HG02884 (cell line): Measurements from ENCODE around the gene CUL5.
"Not testable (repeated sequence)": the region's sequence is repeated elsewhere in the genome, so short reads cannot be mapped to it uniquely, and the experiment has no call there.

Experiments used
- ATAC-seq: cut with Tn5 transposase; IDR thresholded peaks from one replicate; pipeline ENCODE4 v1.9.1; 2021; ENCODE audit warnings: mild to moderate bottlenecking, moderate library complexity; ENCODE audit not compliant: unreplicated experiment

The CUL5 gene

DNA sequence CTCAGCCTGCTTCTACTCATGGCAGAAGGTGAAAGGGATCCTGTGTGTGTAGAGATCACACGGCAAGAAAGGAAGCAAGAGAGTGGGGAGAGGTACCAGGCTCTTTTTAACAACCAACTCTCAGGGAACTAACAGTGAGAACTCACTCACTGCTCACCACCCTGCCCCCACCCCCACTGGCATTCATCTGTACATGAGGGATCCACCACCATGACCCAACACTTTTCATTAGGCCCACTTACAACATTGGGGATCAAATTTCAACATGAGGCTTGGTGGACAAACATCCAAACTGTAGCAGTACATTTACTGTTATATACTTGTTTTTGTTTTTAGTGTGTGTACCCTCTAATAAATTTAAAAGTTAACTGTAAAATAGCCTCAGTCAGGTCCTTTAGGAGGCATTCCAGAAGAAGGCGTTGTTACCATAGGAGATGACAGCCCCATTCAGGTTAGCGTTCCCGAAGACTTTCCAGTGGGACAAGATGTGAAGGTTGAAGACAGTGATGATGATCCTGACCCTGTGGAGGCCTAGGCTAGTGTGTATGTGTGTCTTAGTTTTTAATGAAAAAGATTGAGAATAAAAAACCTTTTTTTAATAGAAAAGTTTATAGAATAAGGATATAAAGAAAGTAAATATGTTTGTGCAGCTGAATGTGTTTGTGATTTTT, 11.3 kb downstream of the CUL5 start:
- ATAC-seq: no peak

DNA sequence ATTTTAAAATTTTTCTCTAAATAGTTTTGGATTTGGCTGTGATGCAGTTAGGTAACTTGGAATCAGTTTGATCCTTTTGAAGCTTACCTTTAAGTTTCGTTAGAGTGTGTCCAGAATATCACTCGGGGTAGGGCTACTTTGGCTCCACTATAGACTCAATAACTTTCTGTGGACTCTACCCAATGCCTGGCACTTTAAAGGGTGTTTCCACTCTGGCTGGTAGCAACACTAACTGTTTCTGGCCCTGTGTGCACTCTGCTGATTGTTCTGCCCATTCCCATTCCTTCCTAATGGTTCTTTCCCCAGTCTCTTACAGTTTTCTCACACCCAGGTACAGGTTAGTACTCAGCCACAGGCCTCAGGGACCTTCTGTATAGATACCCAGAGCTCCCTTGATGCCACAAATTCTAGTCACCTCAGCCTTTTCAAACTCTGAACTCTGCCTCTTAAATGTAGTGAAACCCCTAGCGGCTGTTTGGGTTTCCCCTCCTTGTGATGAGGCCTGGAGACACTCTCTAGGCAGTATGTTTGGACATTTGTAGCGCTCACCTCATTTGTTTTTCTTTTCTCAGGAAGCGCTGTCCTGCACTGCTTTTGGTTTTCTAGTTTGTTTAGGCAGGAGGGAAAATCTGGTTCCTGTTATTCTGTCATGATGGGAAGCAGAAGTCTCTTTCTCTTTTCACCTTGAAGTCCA, 16.8 kb downstream of the CUL5 start:
- peak; percentile 94 for ATAC-seq

DNA sequence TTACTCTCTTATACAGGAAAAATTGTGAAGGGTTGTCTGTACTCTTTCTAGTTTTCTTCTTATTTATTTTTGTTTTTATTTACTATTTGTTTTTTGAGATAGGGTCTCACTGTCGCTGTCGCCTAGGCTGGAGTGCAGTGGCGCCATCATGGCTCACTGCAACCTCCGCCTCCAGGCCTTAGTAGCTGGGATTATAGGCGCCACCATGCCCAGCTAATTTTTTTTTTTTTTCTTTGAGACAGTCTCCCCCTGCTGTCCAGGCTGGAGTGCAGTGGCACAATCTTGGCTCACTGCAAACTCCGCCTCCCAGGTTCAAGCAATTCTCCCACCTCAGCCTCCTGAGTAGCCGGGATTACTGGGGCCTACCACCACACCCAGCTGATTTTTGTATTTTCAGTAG, 18.4 kb downstream of the CUL5 start:
- ATAC-seq: no peak

DNA sequence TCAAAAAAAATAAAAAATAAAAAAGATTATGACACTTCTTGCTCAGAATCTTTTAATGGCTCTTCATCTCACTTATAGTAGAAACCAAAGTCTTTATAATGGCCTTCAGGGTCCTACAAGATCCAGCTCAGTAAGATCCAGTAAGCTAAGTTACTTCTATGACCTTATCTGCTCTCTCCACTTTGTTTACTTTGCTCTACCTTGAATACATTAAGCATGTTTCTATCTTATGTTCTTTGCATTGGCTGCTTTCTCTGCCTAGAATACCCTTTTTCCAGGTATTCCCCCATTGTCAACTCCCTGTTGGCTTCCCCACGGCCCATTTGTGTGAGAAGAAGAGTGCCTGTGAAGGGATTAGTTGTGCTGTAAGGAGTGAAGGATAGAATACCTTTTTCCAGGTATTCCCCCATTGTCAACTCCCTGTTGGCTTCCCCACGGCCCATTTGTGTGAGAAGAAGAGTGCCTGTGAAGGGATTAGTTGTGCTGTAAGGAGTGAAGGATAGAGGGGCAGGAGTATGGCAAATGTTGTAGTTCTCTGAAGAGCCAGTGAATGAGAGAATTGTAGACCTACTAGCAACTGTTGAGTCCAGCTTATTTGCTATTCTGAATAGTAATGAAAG, 20.2 kb downstream of the CUL5 start:
- ATAC-seq: not testable (repeated sequence)

DNA sequence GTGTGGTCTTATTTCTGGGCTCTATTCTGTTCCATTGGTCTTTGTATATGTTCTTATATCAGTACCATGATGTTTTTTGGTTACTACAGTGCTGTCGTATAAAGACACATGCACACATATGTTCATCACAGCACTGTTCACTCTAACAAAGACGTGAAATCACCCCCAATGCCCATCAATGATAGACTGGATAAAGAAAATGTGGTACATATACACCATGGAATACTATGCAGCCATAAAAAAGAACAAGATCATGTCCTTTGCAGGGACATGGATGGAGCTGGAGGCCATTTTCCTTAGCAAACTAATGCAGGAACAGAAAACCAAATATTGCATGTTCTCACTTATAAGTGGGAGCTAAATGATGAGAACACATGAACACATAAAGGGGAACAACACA, 22.9 kb downstream of the CUL5 start:
- ATAC-seq: not testable (repeated sequence)

DNA sequence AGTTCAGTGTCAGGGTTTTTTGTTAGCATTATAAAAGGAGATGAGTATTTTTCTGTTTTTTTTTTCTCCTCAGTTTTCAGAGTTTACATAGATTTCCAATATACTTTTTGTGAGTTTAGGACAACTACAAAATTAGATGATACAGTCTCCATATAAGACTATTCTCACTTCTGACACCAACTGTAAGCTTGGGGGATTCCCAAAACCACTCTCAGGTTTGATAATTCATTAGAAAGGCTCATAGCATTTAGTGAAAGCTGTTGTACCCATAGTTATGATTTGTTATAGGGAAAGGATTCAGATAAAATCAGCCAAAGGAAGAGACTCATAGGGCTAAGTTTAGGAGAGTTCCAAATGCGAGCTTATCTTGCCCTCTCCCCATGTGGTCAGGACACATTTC, 24.1 kb downstream of the CUL5 start:
- ATAC-seq: no peak

DNA sequence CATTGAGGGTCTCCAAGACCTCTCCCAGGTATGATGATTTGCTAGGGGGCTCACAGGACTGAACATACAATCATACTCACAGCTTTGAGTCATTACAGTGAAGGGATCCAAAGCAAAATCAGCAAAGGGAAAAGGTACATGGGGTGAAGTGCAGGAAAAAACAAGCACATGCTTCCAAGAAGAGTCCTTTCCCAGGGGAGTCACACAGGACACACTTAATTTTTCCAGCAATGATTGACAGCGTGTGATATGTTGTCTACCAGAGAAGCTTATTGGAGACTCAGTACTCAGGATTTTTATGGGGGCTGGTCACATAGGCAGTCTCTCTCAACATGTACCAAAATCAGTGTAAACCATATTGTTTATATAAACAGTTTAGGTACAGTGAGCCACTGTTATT, 25.3 kb downstream of the CUL5 start:
- ATAC-seq: no peak

DNA sequence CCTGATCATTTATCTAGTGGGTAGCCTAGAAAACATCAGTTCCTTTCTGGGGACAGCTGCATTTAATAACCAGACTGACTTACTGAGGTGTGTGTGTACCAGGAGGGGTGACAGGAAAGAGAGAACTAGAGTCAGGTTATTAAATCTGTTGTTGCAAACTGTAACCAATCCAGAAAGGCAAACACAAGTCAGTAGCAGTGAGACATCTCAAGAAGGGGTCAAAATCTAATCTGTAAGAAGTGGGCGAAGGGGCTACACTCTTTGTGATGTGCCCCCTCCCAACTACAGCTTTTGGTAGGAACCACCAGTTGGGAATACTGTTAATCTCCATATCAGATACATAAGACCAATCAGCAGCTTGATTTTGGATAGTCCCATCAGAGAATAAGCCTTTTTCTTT, 26.3 kb downstream of the CUL5 start:
- ATAC-seq: no peak

DNA sequence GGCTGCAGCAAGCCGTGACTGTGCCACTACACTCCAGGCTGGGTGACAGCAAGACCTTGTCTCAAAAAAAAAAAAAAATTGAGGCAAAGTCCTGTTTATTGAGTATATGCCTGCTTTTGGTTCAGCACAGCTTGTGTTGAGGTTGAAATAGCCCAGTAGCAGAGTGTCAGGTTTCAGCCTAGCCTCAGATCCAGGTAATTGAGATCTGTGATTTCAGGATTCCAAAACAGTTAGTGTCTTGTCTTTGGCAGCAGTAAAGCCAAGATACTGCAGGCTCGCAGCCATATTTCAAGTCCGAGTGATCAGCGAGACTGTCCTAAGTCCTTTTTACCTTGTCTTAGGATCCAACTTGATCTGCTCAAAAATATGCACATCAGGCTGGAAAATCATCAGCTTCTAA, 27.0 kb downstream of the CUL5 start:
- ATAC-seq: no peak

DNA sequence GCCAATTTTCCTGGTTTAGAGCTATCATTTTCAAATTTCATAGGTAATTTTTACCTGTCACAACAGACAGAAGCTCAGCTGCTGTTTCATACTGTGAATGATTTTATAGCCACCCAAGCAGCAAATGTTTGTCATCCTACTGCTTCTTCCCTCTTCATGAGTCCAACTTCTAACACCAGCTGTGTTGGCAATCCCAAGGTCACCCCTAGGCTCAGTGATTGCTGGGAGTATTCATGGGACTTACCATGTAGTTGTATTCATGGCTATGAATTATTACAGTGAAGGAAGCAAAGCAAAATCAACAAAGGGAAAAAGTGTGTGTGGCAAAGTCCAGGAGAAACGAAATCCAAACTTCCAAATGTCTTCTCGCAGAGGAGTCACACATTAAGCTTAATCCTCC, 28.5 kb downstream of the CUL5 start:
- no peak for ATAC-seq

DNA sequence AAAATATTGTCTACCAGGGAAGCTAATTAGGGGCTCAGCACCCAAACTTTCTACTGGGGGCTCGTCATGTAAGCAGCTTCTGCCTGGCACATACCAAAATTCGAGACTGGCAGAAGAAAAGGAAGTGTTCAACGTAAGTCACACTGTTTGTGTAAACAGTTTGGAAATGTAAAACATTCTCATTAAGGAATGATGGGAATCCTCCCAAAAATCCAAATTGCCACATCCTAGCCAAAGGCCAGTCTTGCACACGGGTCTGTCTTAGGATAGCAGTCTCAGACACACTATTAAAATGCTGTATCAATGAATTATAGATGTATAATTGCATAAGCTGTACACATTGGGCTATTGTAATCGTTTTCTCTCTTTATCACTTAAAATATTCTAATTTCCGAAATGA, 28.9 kb downstream of the CUL5 start:
- no peak for ATAC-seq

DNA sequence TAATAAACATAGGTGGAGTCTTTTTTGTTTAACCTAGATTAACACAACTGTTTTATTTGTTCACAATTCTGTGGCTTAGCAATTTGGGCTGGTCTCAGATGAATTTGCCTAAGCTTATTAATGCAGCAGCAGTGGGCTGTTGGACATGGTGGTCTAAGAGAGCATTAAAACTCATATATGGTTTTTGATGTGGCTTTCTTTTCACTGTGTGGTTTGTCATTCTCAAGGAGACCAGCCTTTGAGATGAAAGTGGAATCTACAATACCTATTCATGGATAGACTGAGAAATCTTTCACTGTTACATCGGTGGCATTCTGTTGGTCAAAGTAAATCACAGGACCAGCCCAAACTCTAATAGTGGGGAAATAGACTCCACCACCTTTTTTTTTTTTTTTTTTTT, 39.6 kb downstream of the CUL5 start:
- no peak for ATAC-seq

DNA sequence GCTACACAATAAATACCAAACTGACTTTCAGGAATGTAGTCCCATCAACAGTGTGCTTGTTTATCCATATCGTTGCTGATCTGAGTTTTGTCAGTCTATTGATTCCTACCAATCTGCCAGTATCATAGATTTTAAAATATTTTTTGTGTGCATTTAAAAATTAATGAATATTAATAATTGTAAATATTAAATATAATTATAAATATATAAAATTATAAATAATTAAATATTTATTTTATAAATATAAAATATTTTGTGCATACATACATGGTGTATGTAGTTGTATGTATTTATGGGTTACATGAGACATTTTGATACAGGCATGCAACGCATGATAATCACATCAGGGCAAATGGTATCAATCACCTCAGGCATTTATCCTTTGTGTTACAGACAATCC, 53.6 kb downstream of the CUL5 start:
- ATAC-seq: no peak

DNA sequence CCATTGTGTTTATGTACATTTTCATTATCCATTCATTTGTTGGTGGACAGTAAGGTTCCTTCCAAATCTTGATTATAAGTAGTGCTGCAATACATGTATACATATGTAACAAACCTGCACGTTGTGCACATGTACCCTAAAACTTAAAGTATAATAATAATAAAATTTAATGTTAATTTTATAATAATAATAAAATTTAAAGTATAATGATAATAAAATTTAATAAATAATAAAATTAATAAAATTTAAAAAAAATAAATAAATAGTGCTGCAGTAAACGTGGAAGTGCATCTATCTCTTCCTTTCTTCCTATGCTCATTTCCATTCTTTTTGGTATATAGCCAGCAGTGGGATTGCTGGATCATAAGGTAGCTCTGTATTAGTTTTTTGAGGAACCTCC, 54.7 kb downstream of the CUL5 start:
- no peak for ATAC-seq

DNA sequence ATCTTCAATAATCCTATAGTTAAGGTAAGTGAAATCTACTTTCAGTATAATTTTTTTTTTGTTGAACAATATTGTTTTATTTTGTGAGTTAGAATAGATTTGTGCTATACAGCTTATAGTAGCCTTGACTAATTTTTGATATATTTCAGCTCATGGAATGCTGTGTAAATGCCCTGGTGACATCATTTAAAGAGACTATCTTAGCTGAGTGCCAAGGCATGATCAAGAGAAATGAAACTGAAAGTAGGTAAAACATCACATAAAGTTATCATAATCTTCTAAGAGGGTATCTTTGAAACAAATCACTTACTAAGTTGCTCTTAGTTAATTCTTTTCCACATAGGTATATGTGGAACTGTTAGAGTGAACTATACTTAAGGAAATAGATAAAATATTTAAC, 61.2 kb downstream of the CUL5 start:
- peak; percentile 76 for ATAC-seq

DNA sequence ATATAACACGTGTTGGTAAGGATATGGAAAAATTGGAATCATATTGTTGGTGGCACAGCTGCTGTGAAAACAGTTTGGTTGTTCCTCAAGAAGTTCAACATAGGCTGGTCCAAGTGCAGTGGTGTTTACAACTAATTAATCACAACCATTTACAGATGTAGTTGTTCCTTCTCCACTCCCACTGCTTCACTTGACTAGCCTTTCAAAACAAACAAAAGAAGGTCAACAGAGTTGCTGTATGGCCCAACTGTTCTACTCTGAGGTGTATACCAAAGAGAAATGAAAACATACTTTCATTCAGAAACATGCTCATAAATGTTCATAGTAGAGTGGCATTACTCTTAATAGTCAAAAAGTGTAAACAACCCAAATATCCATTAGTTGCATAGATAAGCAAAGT, 76.1 kb downstream of the CUL5 start:
- ATAC-seq: no peak

DNA sequence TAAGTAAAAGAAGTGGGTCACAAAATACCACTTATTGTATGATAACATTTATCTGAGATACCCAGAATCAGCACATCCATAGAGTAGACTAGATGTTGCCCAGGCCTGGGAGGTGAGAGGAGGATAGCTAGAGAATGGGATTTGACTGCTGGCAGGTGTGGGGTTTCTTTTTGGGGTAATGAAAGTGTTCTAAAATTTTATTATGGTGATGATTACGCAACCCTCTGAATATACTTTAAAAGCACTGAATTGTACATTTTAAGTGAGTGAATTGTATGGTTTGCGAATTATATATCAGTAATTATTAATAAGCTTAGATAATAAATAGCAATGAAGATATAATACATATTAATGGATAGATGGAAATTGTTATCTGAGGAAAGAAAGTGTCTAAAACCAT, 77.0 kb downstream of the CUL5 start:
- ATAC-seq: no peak

DNA sequence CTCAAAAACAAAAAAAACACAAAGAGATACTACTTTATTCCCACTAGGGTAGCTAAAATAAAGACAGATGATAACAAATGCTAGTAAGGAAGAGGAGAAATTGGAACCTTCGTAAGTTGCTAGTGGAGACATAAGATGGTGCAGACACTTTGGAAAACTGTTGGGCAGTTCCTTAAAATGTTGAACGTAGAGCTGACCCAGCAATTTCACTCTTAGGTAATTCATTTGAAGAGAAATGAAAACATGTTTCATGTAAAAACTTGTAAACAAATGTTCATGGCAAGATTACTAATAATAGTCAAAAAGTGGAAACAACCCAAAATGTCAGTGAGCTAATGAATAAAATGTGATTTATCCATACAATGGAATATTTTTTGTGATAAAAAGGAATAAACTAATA, 83.4 kb downstream of the CUL5 start:
- no peak for ATAC-seq

DNA sequence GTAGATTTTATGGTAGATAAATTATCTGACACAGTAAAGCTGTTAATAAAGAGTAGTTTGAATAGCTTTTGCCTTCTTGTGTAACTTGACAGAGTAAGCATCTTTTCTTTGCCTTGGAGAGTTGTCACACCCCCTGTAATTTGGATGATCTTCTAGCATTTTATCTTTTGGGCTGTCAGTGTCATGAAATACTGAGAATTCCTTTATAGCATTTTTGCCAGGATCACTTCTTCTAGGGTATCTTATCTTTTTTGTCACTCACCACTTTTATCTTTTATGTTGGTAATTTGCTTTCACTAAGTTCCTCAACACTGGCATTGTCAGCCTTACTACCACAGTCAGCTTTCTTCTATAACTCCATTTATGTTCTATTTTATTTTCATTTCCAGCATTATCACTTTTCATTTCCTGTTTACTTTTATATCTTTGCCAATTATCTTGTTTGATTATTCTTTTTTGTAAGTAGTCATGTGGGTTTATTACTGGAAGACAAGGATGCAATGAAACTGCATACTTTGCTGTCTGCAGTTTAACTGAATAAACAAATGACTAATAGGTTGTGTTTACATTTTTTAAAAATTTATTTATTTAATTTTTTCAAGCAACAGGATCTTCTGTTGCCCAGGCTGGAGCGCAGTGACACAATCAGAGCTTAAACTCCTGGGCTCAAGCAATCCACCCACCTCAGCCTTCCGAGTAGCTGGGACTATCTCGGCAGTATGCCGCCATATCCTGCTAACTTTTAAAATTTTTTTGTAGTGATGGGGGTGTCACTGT, 84.6 kb downstream of the CUL5 start:
- no peak for ATAC-seq

DNA sequence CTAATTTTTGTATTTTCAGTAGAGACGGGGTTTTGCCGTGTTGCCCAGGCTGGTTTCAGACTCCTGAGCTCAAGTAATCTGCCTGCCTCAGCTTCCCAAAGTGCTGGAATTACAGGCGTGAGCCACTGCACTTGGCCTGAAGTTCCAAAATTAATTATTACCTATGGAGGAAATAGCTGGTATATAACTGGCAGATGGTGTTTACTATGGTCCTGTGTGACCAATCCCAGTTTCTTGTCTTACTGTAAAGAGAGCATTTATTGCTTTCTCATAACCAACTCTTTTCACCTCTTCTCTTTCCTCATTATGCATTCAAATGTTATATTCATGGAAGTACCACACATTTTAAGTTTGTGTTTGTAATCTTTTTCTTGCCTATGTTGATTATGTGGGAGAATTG, 88.5 kb downstream of the CUL5 start:
- no peak for ATAC-seq

DNA sequence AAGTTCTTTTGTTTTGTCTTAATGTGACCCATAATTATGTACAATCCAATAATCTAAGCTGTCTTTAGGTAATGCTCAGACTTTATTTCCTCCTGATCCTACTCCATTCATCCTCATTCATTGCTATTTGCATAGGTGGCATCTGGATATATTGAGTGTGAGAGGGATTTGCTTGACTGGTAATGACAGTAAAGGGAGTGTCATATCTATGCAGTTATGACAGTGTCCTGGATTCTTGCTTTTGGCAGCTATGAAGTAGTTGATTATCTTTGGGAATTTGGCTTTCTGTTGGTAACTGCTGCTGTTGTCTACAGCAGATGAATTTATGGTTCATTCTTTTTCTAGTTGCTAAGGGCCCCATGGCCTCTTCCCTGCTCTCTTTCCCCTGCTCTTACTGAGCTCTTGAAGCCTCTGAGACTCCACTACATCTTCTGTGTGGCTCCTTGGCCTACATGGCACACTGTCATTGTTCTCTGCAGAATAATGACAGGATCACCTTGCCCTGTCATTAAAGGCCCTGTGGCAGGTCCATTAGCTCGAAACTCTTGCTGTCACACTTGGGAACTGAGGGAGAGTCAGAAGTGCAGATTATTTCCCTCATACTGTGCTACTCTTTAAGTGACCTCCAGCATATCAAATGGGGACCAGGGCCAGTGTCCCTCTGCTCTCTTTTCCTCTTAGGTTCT, 92.5 kb downstream of the CUL5 start:
- no peak for ATAC-seq
